Upper lobe of left lung (tissue), 4 donors: ENCODE results near the gene IL4R.
"Not testable (repeated sequence)": the region's sequence is repeated elsewhere in the genome, so short reads cannot be mapped to it uniquely, and the experiment has no call there.

ENCODE experiments used
- CTCF ChIP-seq, 6 experiments: fragments of 450-650 bp in 4 of 6; fragments of 200-600 bp in 2 of 6; sonication (generic) in 2 of 6; IDR thresholded peaks; one replicate each; pipeline ENCODE4 v1.5.1; 2016 to 2019; ENCODE audit warnings: antibody characterized with exemption in 6 of 6
- POLR2A ChIP-seq, 4 donors: fragments of 450-650 bp; IDR thresholded peaks; one replicate each; pipeline ENCODE4 v1.5.1; 2016 to 2017; ENCODE audit warnings: antibody characterized with exemption in 4 of 4, mild to moderate bottlenecking in 2 of 4
- POLR2AphosphoS5 ChIP-seq, 2 donors: sonication (generic); formaldehyde crosslinking; IDR thresholded peaks; one replicate each; pipeline ENCODE4 v1.5.1; 2017; ENCODE audit warnings: antibody characterized with exemption in 2 of 2

- not testable (repeated sequence) for TF ChIP-seq CTCF, POLR2AphosphoS5, POLR2A (IDR thresholded peaks at IDR 0.05)
These were observed 96.2 kb downstream of the IL4R start for GRCh38 chr16:27409958-27410357.
